SK-N-SH (cell line): ENCODE data around the gene HSD3B7. TPM values are rescaled to one million over a fixed set of nuclear protein-coding genes. Genes with fewer than 3 reads are reported as not detected.

Source experiments
- CTCF ChIA-PET: fragments of 300-600, 350-600 bp; formaldehyde crosslinking; extraction: SDS; loops from one replicate; lab custom pipeline; 2021; lab: Yijun Ruan, JAX
- POLR2A ChIA-PET: fragments of 350-600 bp; sonication (Branson Sonifier 250); formaldehyde crosslinking; extraction: SDS; loops from one replicate; lab custom pipeline; 2020; ENCODE audit warnings: antibody characterized with exemption, inconsistent platforms; lab: Yijun Ruan, JAX
- DNase-seq: peaks from one replicate; pipeline ENCODE4 v3.0.0; 2012
- H2AFZ ChIP-seq: fragments of 200-600 bp; sonication (generic); 2 replicates; pipeline ENCODE4 v1.8.1; 2016; ENCODE audit warnings: antibody characterized with exemption, mild to moderate bottlenecking, low read depth
- H3F3A ChIP-seq: fragments of 200-600 bp; sonication (generic); replicated peaks from 2 replicates; pipeline ENCODE3; 2016; ENCODE audit warnings: antibody characterized with exemption, mild to moderate bottlenecking; ENCODE audit not compliant: insufficient read depth
- H3K27ac ChIP-seq, 2 experiments: fragments of 200-500 bp in 1 of 2; fragments of 200-600 bp in 1 of 2; sonication (Bioruptor generic) in 1 of 2; sonication (generic), shearing (Covaris generic) in 1 of 2; 2 replicates each; pipeline versions ENCODE4 v1.5.1 to v1.6.1; 2014 to 2016; ENCODE audit warnings: low read depth in 2 of 2, inconsistent platforms in 1 of 2, low read length in 1 of 2, mild to moderate bottlenecking in 1 of 2, mixed read lengths in 1 of 2
- H3K27me3 ChIP-seq: fragments of 200-600 bp; sonication (generic), shearing (Covaris generic); 2 replicates; pipeline ENCODE4 v1.6.1; 2016; ENCODE audit warnings: mixed run types; ENCODE audit not compliant: insufficient read depth
- H3K36me3 ChIP-seq, 2 experiments: fragments of 200-500 bp in 1 of 2; fragments of 200-600 bp in 1 of 2; sonication (Bioruptor generic) in 1 of 2; sonication (generic) in 1 of 2; replicated peaks in 1 of 2; 2 replicates each; pipeline versions ENCODE3 to v1.5.1; 2014 to 2016; ENCODE audit warnings: low read length in 1 of 2, mild to moderate bottlenecking in 1 of 2; ENCODE audit not compliant: insufficient read depth in 2 of 2, control insufficient read depth in 1 of 2
- H3K4me1 ChIP-seq, 2 experiments: fragments of 200-500 bp in 1 of 2; fragments of 200-600 bp in 1 of 2; sonication (Bioruptor generic) in 1 of 2; sonication (generic), shearing (Covaris generic) in 1 of 2; 2 replicates each; pipeline versions ENCODE4 v1.5.1 to v1.6.1; 2014 to 2016; ENCODE audit warnings: low read depth in 1 of 2, low read length in 1 of 2, mixed run types in 1 of 2; ENCODE audit not compliant: insufficient read depth in 2 of 2, control insufficient read depth in 1 of 2
- H3K4me2 ChIP-seq: fragments of 200-600 bp; sonication (generic), shearing (Covaris generic); 2 replicates; pipeline ENCODE4 v1.6.1; 2017; ENCODE audit warnings: mixed run types
- H3K4me3 ChIP-seq, 2 experiments: fragments of 200-500 bp in 1 of 2; fragments of 200-600 bp in 1 of 2; sonication (Bioruptor generic) in 1 of 2; sonication (generic), shearing (Covaris generic) in 1 of 2; 2 replicates each; pipeline versions ENCODE4 v1.5.1 to v1.8.1; 2014 to 2016; ENCODE audit warnings: low read depth in 2 of 2, inconsistent platforms in 1 of 2, low read length in 1 of 2, mild to moderate bottlenecking in 1 of 2, mixed read lengths in 1 of 2, moderate library complexity in 1 of 2
- H3K79me2 ChIP-seq: fragments of 200-600 bp; sonication (generic); 2 replicates; pipeline ENCODE4 v1.8.1; 2017; ENCODE audit warnings: mild to moderate bottlenecking; ENCODE audit not compliant: insufficient read depth
- H3K9ac ChIP-seq: fragments of 200-600 bp; sonication (generic); 2 replicates; pipeline ENCODE4 v1.6.1; 2017; ENCODE audit warnings: mixed run types
- H3K9me2 ChIP-seq: fragments of 200-600 bp; sonication (generic); 2 replicates; pipeline ENCODE4 v1.6.1; 2017; ENCODE audit warnings: mixed run types
- H3K9me3 ChIP-seq: fragments of 200-600 bp; sonication (generic); 2 replicates; pipeline ENCODE4 v1.6.1; 2017; ENCODE audit warnings: mixed run types, mild to moderate bottlenecking, moderate library complexity
- H4K20me1 ChIP-seq: fragments of 200-600 bp; sonication (generic); 2 replicates; pipeline ENCODE4 v1.6.1; 2017; ENCODE audit warnings: mild to moderate bottlenecking, mixed run types; ENCODE audit not compliant: insufficient read depth
- EP300 ChIP-seq, 2 experiments: IDR thresholded peaks; 2 replicates each; pipeline versions ENCODE4 v1.4.0 to v1.6.1; 2012; ENCODE audit warnings: borderline replicate concordance in 1 of 2, low read depth in 1 of 2, low read length in 1 of 2
- FOSL2 ChIP-seq: IDR thresholded peaks from 2 replicates; pipeline ENCODE4 v1.4.0; 2012; ENCODE audit warnings: low read depth, mild to moderate bottlenecking, moderate library complexity, borderline replicate concordance
- FOXM1 ChIP-seq: IDR thresholded peaks from 2 replicates; pipeline ENCODE4 v1.4.0; 2012; ENCODE audit warnings: low read depth, mild to moderate bottlenecking
- GABPA ChIP-seq: IDR thresholded peaks from 2 replicates; pipeline ENCODE4 v1.4.0; 2012; ENCODE audit warnings: low read depth, mild to moderate bottlenecking
- GATA2 ChIP-seq: sonication (generic); formaldehyde crosslinking; IDR thresholded peaks from 2 replicates; pipeline ENCODE4 v1.5.0; 2020; ENCODE audit warnings: mild to moderate bottlenecking, missing genetic modification reagents
- JUND ChIP-seq: IDR thresholded peaks from 2 replicates; pipeline ENCODE4 v1.4.0; 2012
- MEF2A ChIP-seq: IDR thresholded peaks from 2 replicates; pipeline ENCODE4 v1.4.0; 2012; ENCODE audit warnings: low read depth, borderline replicate concordance
- NRF1 ChIP-seq: IDR thresholded peaks from 2 replicates; pipeline ENCODE4 v1.6.1; 2012; ENCODE audit warnings: low read depth, mild to moderate bottlenecking, low read length
- POLR2AphosphoS5 ChIP-seq: IDR thresholded peaks from 2 replicates; pipeline ENCODE4 v1.6.1; 2012; ENCODE audit warnings: low read depth, low read length
- RAD21 ChIP-seq: IDR thresholded peaks from 2 replicates; pipeline ENCODE4 v1.6.1; 2012; ENCODE audit warnings: mild to moderate bottlenecking, low read length
- RFX5 ChIP-seq: IDR thresholded peaks from 2 replicates; pipeline ENCODE4 v1.6.1; 2012; ENCODE audit warnings: mild to moderate bottlenecking, improper control_type of control experiment, low read length
- SIN3A ChIP-seq: IDR thresholded peaks from 2 replicates; pipeline ENCODE4 v1.6.1; 2012; ENCODE audit warnings: low read depth, mild to moderate bottlenecking, low read length, moderate library complexity, borderline replicate concordance
- TCF12 ChIP-seq: IDR thresholded peaks from 2 replicates; pipeline ENCODE4 v1.4.0; 2012
- TEAD4 ChIP-seq: IDR thresholded peaks from 2 replicates; pipeline ENCODE4 v1.4.0; 2012; ENCODE audit warnings: mild to moderate bottlenecking, borderline replicate concordance; ENCODE audit not compliant: insufficient read depth
- ZBTB33 ChIP-seq: IDR thresholded peaks from 2 replicates; pipeline ENCODE4 v1.4.0; 2012; ENCODE audit warnings: low read depth, borderline replicate concordance
- WGBS: methylation state at CpG from one replicate; pipeline ENCODE4 v1.1.6; 2017; ENCODE audit warnings: low lambda C conversion rate; 5-methylcytosine and 5-hydroxymethylcytosine counted together
- polyA plus RNA-seq, 3 experiments: library from polyadenylated mRNA; depleted of rRNA; stranded (reverse); fragments of >200 nt; gene quantifications; 2 replicates each; pipeline ENCODE4 v1.2.3, GENCODE V29; 2012
- TF ChIP-seq, protein P1 (sequence below): IDR thresholded peaks from 2 replicates; pipeline ENCODE4; 2012

The HSD3B7 gene
- polyA plus RNA-seq, 1 of the 3 experiments (the other 2 are of a cell fraction): 12.2 TPM

DNA sequence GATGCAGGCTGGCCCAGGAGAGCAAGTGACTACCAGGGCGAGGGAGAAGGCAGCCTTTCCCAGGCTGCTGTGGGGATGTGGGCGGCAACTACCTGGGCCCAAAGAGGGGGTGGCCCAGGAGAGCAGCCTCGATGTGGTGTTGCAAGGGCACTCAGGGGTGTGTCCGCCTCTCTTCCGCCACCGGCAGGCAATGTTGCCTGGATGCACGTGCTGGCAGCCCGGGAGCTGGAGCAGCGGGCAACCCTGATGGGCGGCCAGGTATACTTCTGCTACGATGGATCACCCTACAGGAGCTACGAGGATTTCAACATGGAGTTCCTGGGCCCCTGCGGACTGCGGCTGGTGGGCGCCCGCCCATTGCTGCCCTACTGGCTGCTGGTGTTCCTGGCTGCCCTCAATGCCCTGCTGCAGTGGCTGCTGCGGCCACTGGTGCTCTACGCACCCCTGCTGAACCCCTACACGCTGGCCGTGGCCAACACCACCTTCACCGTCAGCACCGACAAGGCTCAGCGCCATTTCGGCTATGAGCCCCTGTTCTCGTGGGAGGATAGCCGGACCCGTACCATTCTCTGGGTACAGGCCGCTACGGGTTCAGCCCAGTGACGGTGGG lies 2.7 kb downstream of the HSD3B7 start (continued):
- TF ChIP-seq ZBTB33: no peak
- no peak for TF ChIP-seq GATA2 (CRISPR knock-in tag)
- no peak for TF ChIP-seq FOXM1
- no peak for TF ChIP-seq EP300 (IDR thresholded peaks at IDR 0.05; ENCODE audit: borderline replicate concordance in 1 of 2, low read depth in 1 of 2, low read length in 1 of 2)

- no peak for DNase-seq
- Histone ChIP-seq H3K79me2 (no peaks in the 10 kb centered on the region), H3K4me3 (no peak overlapping the region), H3K9me2 (no peaks in the 10 kb centered on the region), H3F3A (no peaks in the 10 kb centered on the region), H4K20me1 (no peaks in the 10 kb centered on the region), H3K36me3 (no peaks in the 10 kb centered on the region), H3K27me3 (no peaks in the 10 kb centered on the region), H3K27ac (no peak overlapping the region), H2AFZ (no peak overlapping the region), H3K4me1 (peaks cover 5 to 13% of the 10 kb centered on the region in 2 experiments; a peak in 2 of 4 replicates), H3K4me2 (no peak overlapping the region), H3K9me3 (no peaks in the 10 kb centered on the region), H3K9ac (no peak overlapping the region)
- POLR2A ChIA-PET: no interaction called here
- no peak for TF ChIP-seq FOSL2
- TF ChIP-seq, protein P1, sequence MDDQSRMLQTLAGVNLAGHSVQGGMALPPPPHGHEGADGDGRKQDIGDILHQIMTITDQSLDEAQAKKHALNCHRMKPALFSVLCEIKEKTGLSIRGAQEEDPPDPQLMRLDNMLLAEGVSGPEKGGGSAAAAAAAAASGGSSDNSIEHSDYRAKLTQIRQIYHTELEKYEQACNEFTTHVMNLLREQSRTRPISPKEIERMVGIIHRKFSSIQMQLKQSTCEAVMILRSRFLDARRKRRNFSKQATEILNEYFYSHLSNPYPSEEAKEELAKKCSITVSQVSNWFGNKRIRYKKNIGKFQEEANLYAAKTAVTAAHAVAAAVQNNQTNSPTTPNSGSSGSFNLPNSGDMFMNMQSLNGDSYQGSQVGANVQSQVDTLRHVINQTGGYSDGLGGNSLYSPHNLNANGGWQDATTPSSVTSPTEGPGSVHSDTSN: no peak
- TF ChIP-seq GABPA: no peak
- no peak for TF ChIP-seq MEF2A
- TF ChIP-seq POLR2AphosphoS5: no peak
- TF ChIP-seq SIN3A: no peak
- TF ChIP-seq RFX5: no peak
- no peak for TF ChIP-seq RAD21
- no peak for TF ChIP-seq NRF1
- TF ChIP-seq GATA2 (CRISPR knock-in tag): no peak
- TF ChIP-seq TEAD4: no peak
- no peak for TF ChIP-seq JUND
- TF ChIP-seq TCF12: no peak
- CTCF ChIA-PET: interaction anchor here (1.0 kb wide), 1 partner anchor 153 kb away, joined by 3 read pairs; no protein-coding TSS in a partner anchor
- WGBS: 96% methylated on average over 19 of the region's 23 CpGs
Observed at GRCh38 chr16:30989469-30990047, 4.6 kb downstream of the HSD3B7 start.
